Activated CD4-positive, alpha-beta T cell treated with anti-CD3 and anti-CD28 coated beads, Interleukin-2, amount 50 U/mL, for 24 hours (primary cell): ENCODE data around the gene CDH12.

Experiments
- DNase-seq, 2 donors: peaks; one replicate each; pipeline ENCODE4 v3.0.0-alpha.2; 2020; ENCODE audit warnings: low read depth in 1 of 2, low spot score in 1 of 2

Gene CDH12

GRCh38 chr5:21774801-21775200 is 1078.3 kb downstream of the CDH12 start:
- DNase-seq: no peak

- no peak for DNase-seq
Observed at GRCh38 chr5:21774281-21774680, 1078.9 kb downstream of the CDH12 start.

GRCh38 chr5:21773456-21773855 is 1079.7 kb downstream of the CDH12 start:
- DNase-seq: no peak

- no peak for DNase-seq
Observed at GRCh38 chr5:21765406-21765805, 1087.7 kb downstream of the CDH12 start.

- no peak for DNase-seq
Observed at GRCh38 chr5:21739096-21739495, 1114.0 kb downstream of the CDH12 start.

GRCh38 chr5:21723500-21723899 is 1129.6 kb downstream of the CDH12 start:
- no peak for DNase-seq

GRCh38 chr5:21711866-21712758 is 1141.0 kb downstream of the CDH12 start:
- no peak for DNase-seq

- DNase-seq: no peak
Observed at GRCh38 chr5:21709770-21710169, 1143.4 kb downstream of the CDH12 start.

- DNase-seq: no peak
Observed at GRCh38 chr5:21704974-21705668, 1148.0 kb downstream of the CDH12 start.

GRCh38 chr5:21701317-21701716 is 1151.8 kb downstream of the CDH12 start:
- DNase-seq: no peak
